Activated CD8-positive, alpha-beta memory T cell treated with anti-CD3 and anti-CD28 coated beads, Interleukin-2, amount 50 U/mL, for 1 hour (primary cell): ENCODE results near the gene MAP1A.

Experiments used
- DNase-seq: peaks from one replicate; pipeline ENCODE4 v3.0.0-alpha.2; 2020; ENCODE audit errors: extremely low read depth

The MAP1A gene

GRCh38 chr15:43517354-43518196, at the start of gene MAP1A:
TSS of gene MAP1A (plus strand) at chr15:43517608. CDS start at chr15:43521474, 3,866 bp downstream.
- no peak for DNase-seq

- DNase-seq = no peak
These were observed 47.5 kb upstream of the MAP1A start for GRCh38 chr15:43469867-43470266.

- DNase-seq = no peak
These were observed 45.4 kb upstream of the MAP1A start for GRCh38 chr15:43471975-43472374.

GRCh38 chr15:43473885-43474284, 43.5 kb upstream of the MAP1A start:
- no peak for DNase-seq

GRCh38 chr15:43483297-43484128, 33.9 kb upstream of the MAP1A start:
- no peak for DNase-seq

GRCh38 chr15:43484455-43484854, 33.0 kb upstream of the MAP1A start:
- DNase-seq = no peak

- no peak for DNase-seq
These were observed 30.0 kb upstream of the MAP1A start for GRCh38 chr15:43487271-43487895.

- no peak for DNase-seq
These were observed 28.6 kb upstream of the MAP1A start for GRCh38 chr15:43488790-43489189.

- no peak for DNase-seq
These were observed 28.2 kb upstream of the MAP1A start for GRCh38 chr15:43489191-43489590.

GRCh38 chr15:43492266-43492665, 25.1 kb upstream of the MAP1A start:
- DNase-seq = no peak

- DNase-seq = peak; percentile 91
These were observed 24.5 kb upstream of the MAP1A start, which contains the start of gene TP53BP1 for GRCh38 chr15:43492673-43493601. TSS of gene TP53BP1 (minus strand) at chr15:43493156. CDS start at chr15:43493043, 113 bp downstream.

GRCh38 chr15:43493703-43494472, 23.5 kb upstream of the MAP1A start:
- DNase-seq = no peak

GRCh38 chr15:43498990-43499389, 18.4 kb upstream of the MAP1A start:
- DNase-seq = no peak

GRCh38 chr15:43499635-43500034, 17.8 kb upstream of the MAP1A start:
- DNase-seq = no peak

- DNase-seq = no peak
These were observed 11.7 kb upstream of the MAP1A start for GRCh38 chr15:43505738-43506137.

- DNase-seq = no peak
These were observed 9.0 kb upstream of the MAP1A start for GRCh38 chr15:43508421-43508820.

GRCh38 chr15:43508991-43509659, 8.3 kb upstream of the MAP1A start:
- no peak for DNase-seq

GRCh38 chr15:43509660-43510199, 7.7 kb upstream of the MAP1A start:
- no peak for DNase-seq

GRCh38 chr15:43510200-43511011, 7.0 kb upstream of the MAP1A start:
- peak; percentile 92 for DNase-seq
